ENCODE data around the gene CFAP20DC. TPM values are rescaled to one million over a fixed set of nuclear protein-coding genes. Genes with fewer than 3 reads are reported as not detected.
A peak's percentile ranks its signal among the peaks of the same experiment; 100 is the strongest.

CFAP20DC gene
- total and polyA plus RNA-seq, 2 of the 4 experiments (the other 2 are of a cell fraction) = 1.2 to 1.6 TPM

- WGBS, 2 experiments (ENCODE audit: extremely low coverage in 2 of 2, insufficient read length in 1 of 2) = no CpG with 5 or more reads among the region's 3 CpGs
- dilution Hi-C loops (cut with HindIII; ENCODE audit: low sequenced_read_pairs, unreplicated experiment) = no loop called here
- Histone ChIP-seq H4K5ac (ENCODE audit: low read depth, low read length) (no peak overlapping the region), H3K14ac (replicated peaks; ENCODE audit: low read depth, low read length) (no peak overlapping the region), H2BK15ac (ENCODE audit: low read depth, low read length) (no peak overlapping the region), H2AK9ac (replicated peaks; ENCODE audit: low read depth, low read length, poor library complexity) (no peak overlapping the region), H3K9me3 (ENCODE audit: control insufficient read depth, insufficient read depth, low read length) (no peaks in the 10 kb centered on the region), H3K4me1 (ENCODE audit: control insufficient read depth, insufficient read depth, low read length) (no peaks in the 10 kb centered on the region), H3K4me3 (ENCODE audit: insufficient read depth, low read depth, low read length) (no peak overlapping the region), H3K27me3 (ENCODE audit: control insufficient read depth, insufficient read depth, low read length) (no peaks in the 10 kb centered on the region), H3K9ac (ENCODE audit: low read depth, low read length) (no peak overlapping the region), H2AFZ (replicated peaks; ENCODE audit: low read length, poor library complexity) (no peak overlapping the region), H3K4ac (ENCODE audit: low read depth, low read length) (no peak overlapping the region), H3K56ac (ENCODE audit: extremely low read depth, insufficient read depth, low read length) (no peak overlapping the region), H3K18ac (ENCODE audit: low read depth, low read length) (no peak overlapping the region), H3K79me1 (ENCODE audit: low read depth in 1 of 2, low read length in 2 of 2) (no peaks in the 10 kb centered on the region), H2AK5ac (ENCODE audit: low read depth, low read length) (no peak overlapping the region), H2BK5ac (ENCODE audit: low read depth, low read length, poor library complexity, severe bottlenecking) (no peak overlapping the region), H2BK20ac (ENCODE audit: low read depth, low read length) (no peak overlapping the region), H3K4me2 (ENCODE audit: low read depth, low read length) (no peak overlapping the region), H4K8ac (ENCODE audit: low read depth in 2 of 2, low read length in 2 of 2) (no peak overlapping the region), H4K91ac (ENCODE audit: insufficient read depth, low read depth, low read length) (no peak overlapping the region), H3K23ac (ENCODE audit: low read depth, low read length) (no peak overlapping the region), H3K36me3 (ENCODE audit: control insufficient read depth, insufficient read depth, low read length) (no peaks in the 10 kb centered on the region), H4K20me1 (ENCODE audit: insufficient read depth, low read length) (no peaks in the 10 kb centered on the region), H3K27ac (ENCODE audit: insufficient read depth, low read length) (no peak overlapping the region), H2BK120ac (ENCODE audit: low read depth, low read length) (no peak overlapping the region), H3K9me1 (ENCODE audit: insufficient read depth, low read length) (no peaks in the 10 kb centered on the region)
- intact Hi-C loops (cut with micrococcal nuclease) = no loop called here
- no TSS peak for BruUV-seq (replicated peaks)
- TF ChIP-seq USF2 (IDR thresholded peaks at IDR 0.05; ENCODE audit: low read depth, low read length) = no peak
- TF ChIP-seq CEBPB (IDR thresholded peaks at IDR 0.05; ENCODE audit: low read depth, low read length) = peak; percentile 72
- ChIA-PET POLR2A (ENCODE audit: unreplicated experiment) (no interaction called here), CTCF (no interaction called here)
- in situ Hi-C loops (cut with MboI; ENCODE audit: low sequenced_read_pairs) = no loop called here
- ATAC-seq (ENCODE audit: low read depth) (no peak), DNase-seq (no peak)
Observed at GRCh38 chr3:58746758-58747157, 303.1 kb downstream of the CFAP20DC start.
